CD4-positive, alpha-beta T cell treated with Interleukin-6 for 4 hours (primary cell): ENCODE results near the gene CEP290.

Experiments
- DNase-seq: peaks from one replicate; pipeline ENCODE4 v3.0.0-alpha.2; 2020; ENCODE audit warnings: mixed read lengths

Gene CEP290, protein sequence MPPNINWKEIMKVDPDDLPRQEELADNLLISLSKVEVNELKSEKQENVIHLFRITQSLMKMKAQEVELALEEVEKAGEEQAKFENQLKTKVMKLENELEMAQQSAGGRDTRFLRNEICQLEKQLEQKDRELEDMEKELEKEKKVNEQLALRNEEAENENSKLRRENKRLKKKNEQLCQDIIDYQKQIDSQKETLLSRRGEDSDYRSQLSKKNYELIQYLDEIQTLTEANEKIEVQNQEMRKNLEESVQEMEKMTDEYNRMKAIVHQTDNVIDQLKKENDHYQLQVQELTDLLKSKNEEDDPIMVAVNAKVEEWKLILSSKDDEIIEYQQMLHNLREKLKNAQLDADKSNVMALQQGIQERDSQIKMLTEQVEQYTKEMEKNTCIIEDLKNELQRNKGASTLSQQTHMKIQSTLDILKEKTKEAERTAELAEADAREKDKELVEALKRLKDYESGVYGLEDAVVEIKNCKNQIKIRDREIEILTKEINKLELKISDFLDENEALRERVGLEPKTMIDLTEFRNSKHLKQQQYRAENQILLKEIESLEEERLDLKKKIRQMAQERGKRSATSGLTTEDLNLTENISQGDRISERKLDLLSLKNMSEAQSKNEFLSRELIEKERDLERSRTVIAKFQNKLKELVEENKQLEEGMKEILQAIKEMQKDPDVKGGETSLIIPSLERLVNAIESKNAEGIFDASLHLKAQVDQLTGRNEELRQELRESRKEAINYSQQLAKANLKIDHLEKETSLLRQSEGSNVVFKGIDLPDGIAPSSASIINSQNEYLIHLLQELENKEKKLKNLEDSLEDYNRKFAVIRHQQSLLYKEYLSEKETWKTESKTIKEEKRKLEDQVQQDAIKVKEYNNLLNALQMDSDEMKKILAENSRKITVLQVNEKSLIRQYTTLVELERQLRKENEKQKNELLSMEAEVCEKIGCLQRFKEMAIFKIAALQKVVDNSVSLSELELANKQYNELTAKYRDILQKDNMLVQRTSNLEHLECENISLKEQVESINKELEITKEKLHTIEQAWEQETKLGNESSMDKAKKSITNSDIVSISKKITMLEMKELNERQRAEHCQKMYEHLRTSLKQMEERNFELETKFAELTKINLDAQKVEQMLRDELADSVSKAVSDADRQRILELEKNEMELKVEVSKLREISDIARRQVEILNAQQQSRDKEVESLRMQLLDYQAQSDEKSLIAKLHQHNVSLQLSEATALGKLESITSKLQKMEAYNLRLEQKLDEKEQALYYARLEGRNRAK (N-terminal part only)

DNA sequence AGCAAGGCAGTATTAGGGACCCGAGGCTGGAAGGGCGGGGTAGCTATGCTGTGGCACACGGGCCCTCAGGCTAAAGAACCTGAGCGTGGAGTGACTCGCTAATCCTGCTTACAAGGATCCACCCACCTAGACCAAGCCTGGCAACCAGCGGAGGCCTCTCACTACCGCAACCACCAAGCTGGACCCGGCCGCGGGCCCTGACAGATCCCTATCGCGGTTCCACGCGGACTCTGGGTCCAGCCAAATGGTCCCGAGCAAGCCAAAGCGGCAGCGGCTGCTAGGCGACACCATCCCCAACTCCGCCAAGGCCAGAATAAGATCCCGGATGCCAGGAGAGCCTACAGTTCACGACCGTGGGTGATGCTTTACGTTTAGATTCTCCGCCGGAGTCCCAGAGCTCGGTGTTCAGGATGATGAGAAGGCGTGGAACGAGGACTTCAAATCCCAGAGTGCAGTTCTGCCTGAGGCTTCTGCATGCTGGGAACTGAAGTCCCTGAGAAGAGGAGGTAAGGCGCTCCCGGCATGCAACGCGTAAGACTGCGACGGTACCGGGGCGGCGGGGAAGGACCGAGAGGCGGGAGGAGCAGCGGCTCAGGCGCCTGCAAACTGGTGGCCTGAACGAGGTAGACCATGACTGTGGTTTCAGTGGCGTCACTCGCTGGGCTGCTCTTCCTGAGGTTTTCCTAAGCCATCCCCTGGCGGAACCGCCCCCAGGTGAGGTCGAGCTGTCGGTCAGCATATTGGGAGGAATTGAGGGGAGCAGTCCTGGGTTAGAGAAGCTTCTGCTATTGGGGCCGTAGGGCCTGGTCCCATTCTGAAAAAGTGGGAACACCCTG is at the start of gene CEP290, which contains the start of gene TMTC3:
Gene CEP290, minus strand, starts transcription at position 315 of the 836 bp plus-strand sequence. CDS start 781 bp downstream, outside the sequence.
Gene TMTC3, plus strand, starts transcription at position 534 of the 836 bp plus-strand sequence. CDS start 6,009 bp downstream, outside the sequence.
- DNase-seq: peak; percentile 89

DNA sequence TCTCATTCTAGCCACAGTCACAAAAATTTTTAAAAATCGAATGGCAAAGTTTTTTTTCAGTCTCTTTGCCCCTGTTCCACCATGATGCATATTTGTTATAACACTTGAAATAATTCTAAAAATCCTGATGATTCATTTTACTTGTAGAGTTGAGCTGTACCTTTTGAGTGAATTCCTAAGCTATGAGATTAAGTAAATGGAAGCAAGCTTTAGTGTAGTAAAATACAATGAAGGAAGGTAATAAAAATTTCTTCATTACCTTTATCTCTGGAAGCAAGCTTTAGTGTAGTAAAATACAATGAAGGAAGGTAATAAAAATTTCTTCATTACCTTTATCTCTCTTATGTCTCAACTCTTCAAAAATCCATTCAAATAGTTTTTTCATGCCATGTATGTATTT is 46.3 kb upstream of the CEP290 start:
- no peak for DNase-seq

DNA sequence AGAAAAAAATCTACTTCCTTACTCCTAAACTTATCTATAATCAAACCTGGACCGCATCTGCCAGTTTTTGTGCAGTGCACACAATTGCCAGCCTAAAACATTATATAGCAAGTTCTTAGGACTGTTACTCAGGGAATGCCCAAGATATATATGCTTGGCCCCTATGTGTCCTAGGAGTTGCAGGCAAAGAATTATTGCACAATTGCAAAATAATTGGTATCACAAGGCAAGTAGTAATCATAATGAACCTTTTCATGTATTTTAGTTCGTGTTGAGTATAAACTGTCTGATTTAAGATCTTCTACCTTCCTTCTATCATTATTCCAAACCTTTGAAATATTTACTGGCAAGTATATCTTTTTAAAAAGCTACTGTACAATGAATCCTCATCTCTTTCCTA is 45.7 kb upstream of the CEP290 start:
- DNase-seq: no peak

DNA sequence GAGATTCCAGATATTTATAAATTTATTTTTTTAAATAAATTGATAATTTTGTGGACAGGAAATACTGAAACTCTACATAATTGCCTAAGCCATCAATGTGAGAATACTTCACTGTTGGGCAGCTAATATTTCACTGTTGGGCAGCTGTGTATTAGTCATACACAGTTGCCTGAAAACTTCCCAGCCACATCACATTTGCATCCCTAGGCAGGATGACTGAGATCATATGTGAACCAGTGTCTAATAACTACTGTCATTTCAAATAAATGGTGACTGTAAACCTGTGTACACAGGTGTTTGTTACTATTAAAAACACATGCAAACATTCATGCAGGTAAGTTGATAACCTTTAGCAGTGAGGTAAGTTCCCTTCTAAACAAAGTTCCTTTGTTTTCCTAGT is 44.1 kb upstream of the CEP290 start:
- no peak for DNase-seq

DNA sequence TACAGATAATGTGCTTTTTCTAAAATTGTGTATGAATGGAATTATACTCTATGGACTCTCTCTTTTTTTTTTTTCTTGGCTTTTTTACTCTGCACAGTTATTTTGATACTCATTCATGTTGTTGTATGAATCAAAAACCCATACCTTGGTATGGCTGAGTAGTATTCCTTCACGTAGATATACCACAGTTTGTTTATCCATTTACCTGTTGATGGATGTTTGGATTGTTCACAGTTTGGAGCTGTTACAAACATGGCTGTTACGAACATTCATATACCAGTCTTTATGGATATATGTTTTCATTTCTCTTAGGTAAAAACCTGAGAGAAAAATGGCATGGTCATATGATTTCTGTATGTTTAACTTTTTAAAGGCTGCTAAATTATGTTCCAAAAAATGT is 43.4 kb upstream of the CEP290 start:
- no peak for DNase-seq

DNA sequence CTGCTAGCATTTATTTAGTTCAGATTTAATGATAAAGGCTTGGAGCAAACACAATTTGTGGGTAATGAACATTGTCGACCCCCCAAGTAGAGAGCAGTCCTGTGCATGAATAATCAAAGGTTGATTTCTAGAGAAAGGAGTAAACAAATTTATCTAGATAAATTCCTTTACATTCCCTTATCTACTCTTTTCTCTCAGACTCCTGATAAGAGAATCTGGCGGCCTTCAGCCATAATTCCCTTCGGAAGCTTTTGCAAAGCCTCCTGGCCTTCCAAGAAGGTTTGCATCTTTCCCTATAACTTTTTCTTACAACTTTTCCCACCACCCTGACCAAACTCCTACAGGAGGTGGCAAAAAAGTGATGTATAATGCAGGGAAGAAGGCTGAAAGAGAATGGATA is 42.3 kb upstream of the CEP290 start:
- no peak for DNase-seq

DNA sequence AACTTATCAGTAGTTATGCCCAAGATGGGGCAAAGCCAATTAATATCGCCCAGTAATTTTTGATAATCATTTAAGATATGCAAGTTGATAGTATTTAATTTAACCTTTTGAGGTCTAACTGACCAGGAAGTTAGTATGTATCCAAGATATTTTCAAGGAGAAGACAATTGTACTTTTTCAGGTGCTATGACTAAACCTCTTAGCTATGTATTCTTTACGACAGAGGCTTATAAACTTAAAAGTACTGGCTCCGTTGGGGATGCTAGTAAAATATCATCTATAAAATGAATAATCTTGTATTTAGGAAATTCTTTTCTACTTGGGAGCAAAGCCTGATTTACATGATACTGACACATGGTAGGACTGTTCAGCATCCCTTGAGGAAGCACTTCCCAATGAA is 40.5 kb upstream of the CEP290 start:
- no peak for DNase-seq

DNA sequence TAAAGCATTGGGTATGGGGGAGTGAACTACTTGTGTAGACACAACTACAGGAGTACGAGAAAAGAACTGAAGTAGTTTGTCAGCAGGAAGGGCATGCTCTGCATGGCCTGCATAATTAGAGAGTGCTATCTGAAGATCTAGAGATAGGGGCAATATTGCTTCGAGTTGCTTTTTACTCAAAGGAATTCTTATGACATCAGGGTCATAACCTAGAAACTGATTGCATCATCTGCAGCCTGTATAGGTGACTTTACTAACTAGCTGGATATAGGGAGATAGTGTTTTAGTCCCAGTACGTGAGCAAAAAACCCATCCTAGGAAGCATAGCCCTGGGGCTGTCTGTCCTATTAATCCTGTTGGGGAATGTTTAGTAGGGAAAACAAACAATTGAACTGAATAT is 40.0 kb upstream of the CEP290 start:
- DNase-seq: no peak

DNA sequence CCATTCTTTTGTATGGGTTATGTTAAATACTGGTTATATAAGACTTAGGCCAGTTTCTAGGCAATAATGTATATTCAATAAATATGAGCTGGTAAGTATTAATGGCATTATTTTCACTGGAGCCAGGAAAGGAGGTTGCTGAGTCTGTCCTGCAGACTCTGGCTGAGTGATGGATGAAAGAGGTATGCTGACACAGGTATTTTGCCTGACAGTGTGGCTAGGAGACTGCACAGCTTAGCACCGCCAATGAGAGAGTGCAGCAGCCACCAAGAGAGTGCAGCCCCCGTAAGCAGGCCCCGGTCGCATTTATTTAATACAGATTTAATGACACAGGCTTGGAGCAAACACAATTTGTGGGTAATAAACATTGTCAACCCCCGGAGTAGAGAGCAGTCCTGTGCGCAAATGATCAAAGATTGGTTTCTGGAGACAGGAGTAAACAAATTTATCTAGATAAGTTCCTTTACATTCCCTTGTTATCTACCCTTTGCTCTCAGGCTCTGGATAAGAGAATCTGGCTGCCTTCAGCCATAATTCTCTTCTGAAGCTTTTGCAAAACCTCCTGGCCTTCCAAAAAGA is 37.6 kb upstream of the CEP290 start:
- DNase-seq: no peak

DNA sequence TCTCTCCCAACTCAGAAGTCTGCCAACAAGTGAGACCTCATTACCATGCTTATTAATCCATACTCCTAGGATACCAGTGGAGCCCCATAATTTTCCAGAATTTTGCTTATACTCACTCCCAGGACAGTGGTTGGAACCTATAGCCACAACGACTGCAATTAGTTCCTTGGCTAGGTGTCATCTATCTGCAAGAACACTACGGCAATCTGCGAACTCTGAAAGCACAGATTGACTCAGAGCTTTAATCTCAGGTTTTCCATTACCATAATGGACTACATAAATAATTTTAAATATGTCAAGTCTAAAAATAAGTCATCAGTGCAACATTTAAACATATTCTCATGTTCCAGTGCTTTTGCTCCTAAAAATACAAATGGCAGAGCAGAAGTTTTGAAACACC is 33.7 kb upstream of the CEP290 start:
- no peak for DNase-seq

DNA sequence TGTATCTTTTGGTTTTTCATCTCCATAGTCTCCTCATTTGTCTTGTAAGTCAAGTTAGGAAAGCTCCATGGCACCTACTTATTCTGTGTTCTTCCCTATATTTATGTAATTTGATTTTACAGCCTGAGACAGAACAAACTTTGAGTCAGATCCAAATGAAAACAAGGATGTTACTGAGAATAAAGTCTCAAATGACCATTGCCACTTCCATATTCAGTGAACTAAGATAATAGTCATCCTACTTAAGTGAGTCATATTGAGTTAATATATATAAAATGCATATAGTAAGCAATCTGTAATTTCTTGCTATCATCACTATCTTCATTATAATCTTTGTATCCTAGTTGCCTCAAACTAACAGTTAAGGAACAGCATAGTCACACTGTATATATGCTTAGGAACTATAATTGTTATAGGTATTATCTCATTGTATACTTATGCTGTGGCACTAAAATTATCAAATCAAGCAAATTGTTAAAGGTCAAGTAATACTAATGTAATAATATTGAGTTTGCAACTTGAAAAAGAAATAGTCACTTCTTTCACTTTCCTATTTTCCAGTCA is 31.0 kb upstream of the CEP290 start:
- no peak for DNase-seq

DNA sequence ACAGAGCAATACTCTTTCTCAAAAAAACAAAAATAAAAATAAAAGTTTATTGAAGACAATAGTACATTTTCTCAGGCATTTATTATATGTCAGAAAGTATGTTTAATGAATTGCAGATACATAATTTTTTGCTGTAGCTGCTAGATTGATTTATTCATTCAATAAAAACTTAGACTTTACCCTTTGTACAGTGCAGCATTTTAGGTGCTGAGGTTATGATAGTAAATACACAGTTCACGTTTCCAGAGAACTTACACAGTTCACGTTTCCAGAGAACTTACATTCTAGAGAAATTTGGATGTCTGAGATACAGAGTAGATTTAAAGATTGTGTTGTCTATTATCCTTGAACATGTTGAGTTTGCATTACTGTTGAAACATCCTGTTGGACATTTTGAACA is 25.5 kb upstream of the CEP290 start:
- DNase-seq: no peak

DNA sequence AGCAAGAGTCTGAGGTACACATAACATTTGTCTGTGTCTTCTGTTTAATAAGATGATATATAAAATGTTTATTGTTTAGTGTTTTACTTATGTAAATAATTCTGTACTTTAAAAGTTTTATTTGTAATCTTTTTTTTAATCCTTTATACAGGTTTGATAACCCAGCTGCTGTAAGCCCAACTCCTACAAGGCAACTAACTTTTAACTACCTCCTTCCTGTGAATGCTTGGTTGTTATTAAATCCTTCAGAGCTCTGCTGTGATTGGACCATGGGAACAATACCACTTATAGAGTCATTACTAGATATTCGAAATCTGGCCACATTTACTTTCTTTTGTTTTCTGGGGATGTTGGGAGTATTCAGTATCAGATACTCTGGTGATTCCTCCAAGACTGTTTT is 24.3 kb upstream of the CEP290 start:
- no peak for DNase-seq

DNA sequence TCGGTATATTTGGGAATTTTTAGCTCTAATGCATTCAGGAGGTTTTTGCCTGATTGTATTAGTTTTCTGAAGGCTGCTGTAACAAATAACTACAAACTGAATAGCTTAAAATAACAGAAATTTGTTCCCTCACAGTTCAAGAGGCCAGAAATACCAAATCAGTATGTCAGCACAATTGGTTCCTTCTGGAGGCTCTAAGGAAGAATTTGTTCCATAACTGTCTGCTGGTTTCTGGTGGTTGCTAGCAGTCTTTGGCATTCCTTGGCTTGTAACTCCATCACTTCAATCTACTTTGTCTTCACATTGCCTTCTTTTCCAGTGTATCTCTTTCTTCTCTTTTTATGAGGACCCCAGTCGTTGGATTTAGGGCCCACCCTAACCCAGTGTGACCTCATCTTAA is 21.5 kb upstream of the CEP290 start:
- no peak for DNase-seq

DNA sequence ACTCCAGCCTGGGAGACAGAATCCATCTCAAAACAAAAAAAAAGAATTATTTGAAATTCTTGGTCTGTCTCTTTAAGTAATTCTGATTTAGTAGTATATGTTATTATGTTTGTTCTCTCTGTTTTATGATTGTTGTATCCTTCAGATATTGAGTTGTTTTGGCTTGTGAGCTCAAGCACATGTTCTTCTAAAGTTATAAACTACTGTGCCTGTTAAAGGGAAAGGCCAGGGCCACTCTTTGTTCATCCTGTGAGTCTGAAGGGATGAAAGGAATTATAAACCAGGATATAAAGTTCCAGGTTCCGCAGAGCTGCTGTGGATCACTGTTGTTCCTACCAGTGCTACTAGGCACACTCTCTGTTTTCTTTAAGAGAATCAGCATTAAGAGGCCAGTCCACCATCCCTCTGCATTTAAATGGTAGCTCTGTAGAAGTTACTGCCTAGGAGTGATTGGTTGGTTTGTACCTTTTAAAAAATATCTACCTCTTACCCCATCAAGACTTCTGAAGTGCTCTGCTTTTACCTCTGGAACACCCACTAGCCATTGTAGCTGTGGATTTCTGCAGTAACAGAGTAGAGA is 14.3 kb upstream of the CEP290 start:
- DNase-seq: no peak

DNA sequence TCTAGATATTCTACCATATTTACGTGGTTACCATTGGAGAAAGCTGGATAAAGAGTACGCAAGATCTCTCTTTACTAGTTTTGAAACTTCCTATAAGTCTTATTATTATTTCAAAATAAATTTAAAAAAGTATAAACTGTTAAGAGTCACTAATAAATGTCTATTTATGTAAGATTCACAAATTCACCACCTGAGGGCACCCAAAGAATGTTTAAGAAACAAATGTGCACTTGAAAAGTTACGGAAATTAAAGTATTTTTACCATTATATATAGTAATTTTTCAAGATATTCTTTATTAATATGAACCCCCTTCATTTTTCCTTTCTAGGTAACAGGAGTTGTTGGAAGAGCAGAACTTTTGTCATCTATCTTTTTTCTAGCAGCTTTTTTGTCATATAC is 12.1 kb upstream of the CEP290 start:
- no peak for DNase-seq

DNA sequence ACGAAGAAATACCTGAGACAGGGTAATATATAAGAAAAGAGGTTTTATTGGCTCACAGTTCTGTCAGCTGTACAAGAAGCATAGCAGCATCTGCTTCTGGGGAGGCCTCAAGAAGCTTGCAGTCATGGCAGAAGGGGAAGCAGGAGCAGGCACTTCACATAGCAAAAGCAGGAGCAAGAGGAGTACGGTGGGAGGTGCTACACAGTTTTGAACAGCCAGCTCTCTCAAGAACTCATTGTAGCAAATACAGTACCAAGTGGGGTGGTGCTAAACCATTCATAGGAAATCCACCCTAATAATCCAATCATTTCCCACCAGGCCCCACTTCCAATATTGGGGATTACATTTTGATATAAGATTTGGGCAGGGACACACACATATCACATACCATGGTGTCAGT is 8.2 kb upstream of the CEP290 start:
- no peak for DNase-seq

DNA sequence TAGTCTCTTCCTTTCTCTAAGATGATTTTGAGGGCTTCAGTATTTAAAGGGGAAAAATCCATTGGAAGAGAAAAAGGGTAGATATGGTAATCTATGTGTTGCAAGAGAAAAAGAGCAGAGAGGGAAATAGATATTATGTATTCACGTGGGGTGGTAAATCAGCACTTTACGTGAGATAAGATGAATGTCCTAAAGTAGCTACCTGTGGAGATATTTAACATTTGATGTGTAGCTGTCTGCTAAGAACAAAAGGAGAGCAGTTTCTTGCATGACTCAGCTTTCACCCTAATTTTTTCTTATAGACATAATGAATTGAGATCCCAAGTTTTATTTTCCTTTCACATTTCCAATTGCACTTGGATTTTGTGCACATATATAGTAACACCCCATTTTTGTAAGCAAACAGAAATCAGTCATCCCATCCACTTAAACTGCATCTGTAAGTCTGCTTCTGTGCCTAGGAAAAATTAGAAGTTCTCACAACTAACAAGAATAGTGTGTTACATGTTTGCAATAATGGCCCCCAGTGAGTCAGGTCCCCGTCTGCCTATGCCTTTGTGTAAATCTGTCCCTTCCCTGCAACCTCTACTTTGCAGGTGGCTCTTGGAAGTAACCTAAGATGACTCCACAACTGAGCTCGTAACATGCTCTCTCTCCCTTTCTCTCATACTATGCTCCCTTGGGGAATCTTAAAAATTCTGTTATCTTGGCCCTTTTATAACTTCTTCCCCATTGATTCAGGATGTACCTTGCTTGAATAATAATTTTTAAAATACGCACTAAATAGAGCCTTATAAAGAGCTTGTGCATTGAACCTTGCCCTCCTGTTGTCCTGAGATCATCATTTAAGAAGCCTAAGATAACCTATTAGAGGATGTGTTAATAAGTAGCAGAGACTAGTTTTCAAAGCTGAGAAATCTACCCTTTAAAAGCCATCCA is 3.9 kb upstream of the CEP290 start:
- DNase-seq: no peak

DNA sequence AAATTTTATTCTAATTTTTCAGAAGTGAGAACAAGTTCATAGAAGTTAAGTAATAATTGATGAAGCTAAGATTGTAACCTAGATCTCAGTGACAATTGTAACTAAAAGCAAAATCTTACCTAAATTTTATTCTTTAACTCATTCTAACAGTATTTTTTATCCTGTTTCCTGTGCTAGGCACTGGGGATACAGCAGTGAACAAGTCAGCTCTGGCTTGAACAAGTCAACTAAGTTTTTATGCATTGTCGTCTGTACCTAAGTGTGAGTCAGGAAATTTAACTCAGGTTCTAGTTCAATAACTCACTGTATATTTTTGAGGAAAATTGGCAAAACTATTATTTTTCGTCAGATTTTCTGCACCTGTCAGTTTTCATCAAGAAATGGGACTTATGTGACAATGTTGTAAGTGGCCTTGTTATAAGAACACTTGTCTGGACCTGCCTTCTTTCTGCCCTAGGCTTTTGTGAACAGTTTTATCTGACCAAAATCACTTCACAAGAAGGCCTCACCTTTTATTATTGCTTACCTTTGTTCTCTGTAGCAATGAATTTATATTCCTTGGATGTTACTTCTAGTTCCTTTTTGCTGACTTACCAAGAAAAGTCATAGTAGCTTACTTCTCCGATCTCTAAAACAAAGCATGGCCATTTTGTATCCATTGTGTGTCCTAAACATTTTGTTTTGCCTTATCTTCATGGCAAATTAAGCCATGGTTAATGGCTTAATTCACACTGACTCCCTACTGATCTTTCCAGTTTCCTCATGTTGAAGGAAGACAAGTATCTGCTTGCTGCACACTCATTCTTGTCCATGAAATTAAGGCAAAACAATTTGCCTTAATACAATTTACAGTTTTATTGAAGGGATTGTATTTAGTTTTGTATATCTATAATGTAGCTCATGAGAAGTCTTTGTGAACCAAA is 2.9 kb upstream of the CEP290 start:
- DNase-seq: no peak
